Smooth muscle cell (in vitro differentiated cells): ENCODE results near the gene YIF1A. TPM values are rescaled to one million over a fixed set of nuclear protein-coding genes. Genes with fewer than 3 reads are reported as not detected.
"Not testable (repeated sequence)": the region's sequence is repeated elsewhere in the genome, so short reads cannot be mapped to it uniquely, and the experiment has no call there.

ENCODE experiments used
- DNase-seq: peaks from one replicate; lab custom pipeline; 2025; ENCODE audit not compliant: unreplicated experiment; lab: John Stamatoyannopoulos, UW
- H2AFZ ChIP-seq: fragments of 200-600 bp; sonication (generic); 2 replicates; pipeline ENCODE4 v1.6.0; 2016; ENCODE audit warnings: antibody characterized with exemption, low read depth, mild to moderate bottlenecking
- H3F3A ChIP-seq: fragments of 200-600 bp; sonication (generic); 2 replicates; pipeline ENCODE4 v1.6.0; 2017; ENCODE audit warnings: antibody characterized with exemption, low read depth
- H3K27ac ChIP-seq: fragments of 200-600 bp; sonication (generic); 2 replicates; pipeline ENCODE4 v1.5.1; 2016; ENCODE audit warnings: low read depth, mild to moderate bottlenecking
- H3K27me3 ChIP-seq: fragments of 200-600 bp; sonication (generic); 2 replicates; pipeline ENCODE4 v1.6.1; 2016; ENCODE audit warnings: low read depth, mild to moderate bottlenecking
- H3K36me3 ChIP-seq: fragments of 200-600 bp; sonication (generic); 2 replicates; pipeline ENCODE4 v1.5.1; 2016; ENCODE audit warnings: low read depth
- H3K4me1 ChIP-seq: fragments of 200-600 bp; sonication (generic); 2 replicates; pipeline ENCODE4 v1.5.1; 2016; ENCODE audit warnings: low read depth
- H3K4me2 ChIP-seq: fragments of 200-600 bp; sonication (generic); 2 replicates; pipeline ENCODE4 v1.6.0; 2016; ENCODE audit warnings: mild to moderate bottlenecking
- H3K4me3 ChIP-seq: fragments of 200-600 bp; sonication (generic); 2 replicates; pipeline ENCODE4 v1.5.1; 2016; ENCODE audit warnings: mild to moderate bottlenecking
- H3K79me2 ChIP-seq: fragments of 200-600 bp; sonication (generic); 2 replicates; pipeline ENCODE4 v1.6.0; 2016; ENCODE audit warnings: low read depth, mild to moderate bottlenecking
- H3K9ac ChIP-seq: fragments of 200-600 bp; sonication (generic); 2 replicates; pipeline ENCODE4 v1.6.0; 2016; ENCODE audit warnings: low read depth
- H3K9me3 ChIP-seq: fragments of 200-600 bp; sonication (generic); replicated peaks from 2 replicates; pipeline ENCODE4 v1.5.1; 2016; ENCODE audit warnings: low read depth
- H4K20me1 ChIP-seq: fragments of 200-600 bp; sonication (generic); 2 replicates; pipeline ENCODE4 v1.6.0; 2016; ENCODE audit warnings: low read depth
- WGBS: methylation state at CpG from one replicate; pipeline ENCODE4 v1.1.7; 2016; ENCODE audit warnings: low lambda C conversion rate; 5-methylcytosine and 5-hydroxymethylcytosine counted together
- polyA plus RNA-seq: library from polyadenylated mRNA; unstranded; fragments of >200 nt; fragmentation: Nextera tagmentation; extraction: Ambion mirVana; gene quantifications from 2 replicates; pipeline ENCODE4 v1.2.1, GENCODE V29; 2016
- total RNA-seq: library from RNA; depleted of rRNA; stranded (reverse); fragments of >200 nt; gene quantifications from 2 replicates; pipeline ENCODE4 v1.2.3, GENCODE V29; 2014
- TF ChIP-seq, protein P1 (sequence below): fragments of 200-600 bp; sonication (generic); IDR thresholded peaks from 2 replicates; pipeline ENCODE4 v1.5.1; 2017; ENCODE audit warnings: borderline replicate concordance, mild to moderate bottlenecking, antibody characterized with exemption; ENCODE audit not compliant: insufficient read depth, poor library complexity, severe bottlenecking

The YIF1A gene
- total and polyA plus RNA-seq, 2 experiments from 2014 or later, result 195 to 365 TPM

DNA sequence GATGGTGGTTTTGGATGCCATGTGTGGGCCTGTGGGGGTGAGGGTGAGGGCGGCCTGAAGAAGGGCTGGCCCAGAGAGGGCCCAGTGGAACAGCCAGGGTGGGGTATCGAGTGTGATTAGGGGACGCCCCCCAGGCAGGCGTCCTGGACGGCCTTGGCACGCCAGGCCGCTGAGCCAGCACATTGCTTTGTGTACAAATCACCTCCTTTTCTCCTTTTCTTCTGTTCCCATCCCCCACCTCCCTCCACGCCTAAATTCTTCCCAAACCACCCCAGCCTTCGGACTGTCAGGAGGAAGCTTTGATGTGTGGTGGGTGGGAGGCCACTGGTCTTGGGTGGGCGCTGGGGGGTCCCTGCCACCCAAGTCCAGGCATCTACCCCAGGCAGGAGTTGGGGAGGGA lies 35.7 kb upstream of the YIF1A start:
- no peaks in the 10 kb centered on the region for H3K27me3 ChIP-seq
- H3K36me3 ChIP-seq, result no peaks in the 10 kb centered on the region
- peak overlapping the region; percentile 69 for H3K27ac ChIP-seq
- no peak overlapping the region for H2AFZ ChIP-seq
- H3K4me1 ChIP-seq, result peaks cover 28% of the 10 kb centered on the region
- H3K9ac ChIP-seq, result no peak overlapping the region
- H3K4me3 ChIP-seq, result no peak overlapping the region
- TF ChIP-seq, protein P1, sequence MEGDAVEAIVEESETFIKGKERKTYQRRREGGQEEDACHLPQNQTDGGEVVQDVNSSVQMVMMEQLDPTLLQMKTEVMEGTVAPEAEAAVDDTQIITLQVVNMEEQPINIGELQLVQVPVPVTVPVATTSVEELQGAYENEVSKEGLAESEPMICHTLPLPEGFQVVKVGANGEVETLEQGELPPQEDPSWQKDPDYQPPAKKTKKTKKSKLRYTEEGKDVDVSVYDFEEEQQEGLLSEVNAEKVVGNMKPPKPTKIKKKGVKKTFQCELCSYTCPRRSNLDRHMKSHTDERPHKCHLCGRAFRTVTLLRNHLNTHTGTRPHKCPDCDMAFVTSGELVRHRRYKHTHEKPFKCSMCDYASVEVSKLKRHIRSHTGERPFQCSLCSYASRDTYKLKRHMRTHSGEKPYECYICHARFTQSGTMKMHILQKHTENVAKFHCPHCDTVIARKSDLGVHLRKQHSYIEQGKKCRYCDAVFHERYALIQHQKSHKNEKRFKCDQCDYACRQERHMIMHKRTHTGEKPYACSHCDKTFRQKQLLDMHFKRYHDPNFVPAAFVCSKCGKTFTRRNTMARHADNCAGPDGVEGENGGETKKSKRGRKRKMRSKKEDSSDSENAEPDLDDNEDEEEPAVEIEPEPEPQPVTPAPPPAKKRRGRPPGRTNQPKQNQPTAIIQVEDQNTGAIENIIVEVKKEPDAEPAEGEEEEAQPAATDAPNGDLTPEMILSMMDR, result no peak
- H3K4me2 ChIP-seq, result peak overlapping the region; percentile 46
- H3F3A ChIP-seq, result peaks cover 3% of the 10 kb centered on the region
- WGBS, result 27% methylated on average over 2 of the region's 10 CpGs
- no peak for DNase-seq
- H4K20me1 ChIP-seq, result no peaks in the 10 kb centered on the region
- no peaks in the 10 kb centered on the region for H3K79me2 ChIP-seq
- no peaks in the 10 kb centered on the region for H3K9me3 ChIP-seq

GRCh38 chr11:66323684-66324083 lies 34.7 kb upstream of the YIF1A start:
- no peak overlapping the region for H2AFZ ChIP-seq

GRCh38 chr11:66322732-66323427 lies 33.9 kb upstream of the YIF1A start:
- Histone ChIP-seq H3F3A (peaks cover 12% of the 10 kb centered on the region), H3K79me2 (no peaks in the 10 kb centered on the region), H4K20me1 (no peaks in the 10 kb centered on the region), H3K4me3 (no peak overlapping the region), H3K4me1 (peaks cover 34% of the 10 kb centered on the region), H3K9ac (no peak overlapping the region), H3K9me3 (no peaks in the 10 kb centered on the region), H3K27ac (no peak overlapping the region), H3K27me3 (no peaks in the 10 kb centered on the region), H2AFZ (no peak overlapping the region), H3K36me3 (no peaks in the 10 kb centered on the region), H3K4me2 (no peak overlapping the region)
- 93% methylated on average over 7 of the region's 11 CpGs for WGBS
- DNase-seq, result no peak
- TF ChIP-seq, protein P1, result no peak

More at GRCh38 chr11:66323684-66324083, 34.7 kb upstream of the YIF1A start:
- 100% methylated on average over 1 of the region's 1 CpG for WGBS
- Histone ChIP-seq H3K27ac (no peak overlapping the region), H4K20me1 (no peaks in the 10 kb centered on the region), H3K27me3 (no peaks in the 10 kb centered on the region), H3K9ac (no peak overlapping the region), H3K79me2 (no peaks in the 10 kb centered on the region), H3K36me3 (no peaks in the 10 kb centered on the region), H3K4me1 (peaks cover 28% of the 10 kb centered on the region), H3K9me3 (no peaks in the 10 kb centered on the region), H3K4me3 (no peak overlapping the region), H3K4me2 (no peak overlapping the region), H3F3A (peaks cover 4% of the 10 kb centered on the region)
- TF ChIP-seq, protein P1, result no peak
- DNase-seq, result no peak

- Histone ChIP-seq H3K4me2 (no peak overlapping the region), H3K27ac (no peak overlapping the region), H2AFZ (no peak overlapping the region), H3K4me1 (peaks cover 36% of the 10 kb centered on the region), H3F3A (peaks cover 18% of the 10 kb centered on the region), H3K9me3 (no peaks in the 10 kb centered on the region), H3K9ac (no peak overlapping the region), H3K36me3 (no peaks in the 10 kb centered on the region), H3K79me2 (peaks cover 3% of the 10 kb centered on the region), H4K20me1 (no peaks in the 10 kb centered on the region), H3K27me3 (no peaks in the 10 kb centered on the region), H3K4me3 (no peak overlapping the region)
- WGBS, result 83% methylated on average over 4 of the region's 4 CpGs
- TF ChIP-seq, protein P1, result no peak
- no peak for DNase-seq
These were observed 32.7 kb upstream of the YIF1A start for GRCh38 chr11:66321606-66322005.

DNA sequence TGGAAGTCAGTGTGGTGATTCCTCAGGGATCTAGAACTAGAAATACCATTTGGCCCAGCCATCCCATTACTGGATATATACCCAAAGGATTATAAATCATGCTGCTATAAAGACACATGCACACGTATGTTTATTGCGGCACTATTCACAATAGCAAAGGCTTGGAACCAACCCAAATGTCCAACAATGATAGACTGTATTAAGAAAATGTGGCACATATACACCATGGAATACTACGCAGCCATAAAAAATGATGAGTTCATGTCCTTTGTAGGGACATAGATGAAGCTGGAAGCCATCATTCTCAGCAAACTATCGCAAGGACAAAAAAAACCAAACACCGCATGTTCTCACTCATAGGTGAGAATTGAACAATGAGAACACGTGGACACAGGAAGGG lies 31.8 kb upstream of the YIF1A start:
- H3K4me1 ChIP-seq, result peaks cover 34% of the 10 kb centered on the region

More for the DNA sequence above, 31.8 kb upstream of the YIF1A start:
- WGBS, result 96% methylated on average over 6 of the region's 6 CpGs
- H3K4me2 ChIP-seq, H2AFZ ChIP-seq, H3K27ac ChIP-seq, DNase-seq, H3K4me3 ChIP-seq, H3K9me3 ChIP-seq, H3K27me3 ChIP-seq, H4K20me1 ChIP-seq, H3K9ac ChIP-seq, H3K36me3 ChIP-seq: not testable (repeated sequence)
- Histone ChIP-seq H3K79me2 (peaks cover 11% of the 10 kb centered on the region), H3F3A (peaks cover 22% of the 10 kb centered on the region)
